Hematopoietic multipotent progenitor cell treated with erythropoietin and hydrocortisone succinate and interleukin-3 and kit ligand, for 4 days (in vitro differentiated cells): ENCODE measurements around the gene RBM18.

ENCODE experiments used
- DNase-seq: peaks from one replicate; pipeline ENCODE4 v3.0.0-alpha.2; 2015

Gene RBM18

GRCh38 chr9:122201641-122202040, 63.0 kb downstream of the RBM18 start:
- DNase-seq, result no peak

DNA sequence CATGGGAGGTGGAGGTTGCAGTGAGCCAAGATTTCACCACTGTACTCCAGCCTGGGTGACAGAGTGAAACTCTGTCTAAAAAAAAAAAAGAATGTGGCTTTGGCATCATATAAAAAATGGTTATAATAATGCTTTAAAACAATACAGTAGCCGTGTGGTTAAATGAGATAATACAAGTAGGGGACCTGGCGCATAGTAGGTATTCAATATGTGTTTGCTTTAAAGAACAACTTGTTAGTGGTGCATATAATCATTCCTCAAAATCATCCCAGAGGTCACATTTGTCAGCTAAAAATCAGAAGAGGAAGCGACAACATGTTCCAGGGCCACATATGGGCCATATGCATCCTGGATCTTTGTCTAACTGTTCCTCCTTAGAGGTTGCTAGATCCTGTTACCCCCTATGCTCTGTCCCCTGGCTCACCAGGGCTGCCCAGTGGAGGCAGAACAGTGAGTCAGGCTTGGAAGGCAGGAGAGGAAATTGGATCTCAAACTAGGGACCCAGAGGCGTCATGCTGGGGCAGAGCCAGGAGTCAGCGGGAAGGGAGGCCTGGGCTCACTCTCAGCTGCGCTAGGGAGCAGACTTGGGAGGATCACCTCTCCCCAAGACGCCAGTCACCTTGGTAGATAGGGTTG, 63.6 kb downstream of the RBM18 start:
- no peak for DNase-seq

DNA sequence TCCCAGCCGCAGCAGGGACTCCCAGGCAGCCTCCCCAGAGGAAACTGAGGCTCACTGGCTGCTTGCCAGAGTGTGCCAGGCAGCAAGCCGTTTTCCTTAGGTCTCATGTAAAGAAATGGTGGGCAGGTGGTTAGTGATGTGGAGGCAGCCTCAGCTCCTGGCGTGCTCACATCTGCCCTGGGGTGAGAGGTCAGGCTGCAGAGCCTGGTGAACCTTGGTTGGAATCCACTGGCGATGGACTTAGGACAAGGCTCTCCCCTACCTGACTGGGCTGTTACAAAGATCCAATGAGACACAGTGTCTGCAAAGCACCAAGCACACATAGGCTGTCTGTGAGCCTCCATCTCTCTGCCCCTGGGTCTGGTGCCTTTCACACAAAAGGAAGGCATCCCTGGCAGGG, 66.8 kb downstream of the RBM18 start:
- DNase-seq, result no peak

DNA sequence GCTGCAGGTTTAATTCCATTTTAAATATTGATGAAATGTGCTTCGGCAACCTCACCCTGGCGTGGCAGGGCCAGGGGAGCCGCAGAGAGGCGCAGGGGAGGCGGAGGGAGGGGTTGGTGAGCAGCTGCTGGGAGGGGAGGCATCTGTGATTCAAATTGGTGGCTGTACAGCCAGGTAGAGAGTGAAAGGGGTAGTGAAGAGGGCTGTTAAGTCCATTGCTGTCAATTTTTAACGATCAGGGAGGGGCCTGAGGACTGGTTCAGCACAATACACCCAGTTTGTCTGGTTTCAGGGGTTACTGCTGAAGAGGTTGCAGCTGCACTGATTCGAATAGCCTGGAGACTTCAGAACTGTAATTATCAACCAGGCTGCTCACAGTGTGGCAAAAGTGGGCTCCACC, 67.2 kb downstream of the RBM18 start:
- no peak for DNase-seq

GRCh38 chr9:122195875-122196274, 68.8 kb downstream of the RBM18 start:
- no peak for DNase-seq

DNA sequence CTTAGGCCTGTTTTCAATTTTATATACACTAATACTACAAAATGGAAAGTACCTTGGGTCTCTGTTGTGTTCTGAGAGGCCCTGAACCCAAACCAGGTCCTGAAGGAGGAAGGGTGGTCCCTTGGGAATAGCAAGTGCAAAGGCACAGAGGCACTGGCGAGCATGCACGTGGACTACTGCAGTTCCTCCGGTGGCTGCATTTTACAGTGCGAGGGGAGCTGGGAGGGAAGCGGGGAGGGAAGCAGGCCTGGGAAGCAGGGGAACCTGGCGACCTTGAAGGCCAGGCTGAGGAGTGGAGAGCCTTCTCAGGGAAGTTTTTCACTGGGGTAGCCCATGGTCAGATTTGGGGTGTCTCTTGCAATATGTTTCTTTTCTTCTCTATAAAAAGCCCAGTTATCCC, 71.0 kb downstream of the RBM18 start:
- DNase-seq, result no peak

DNA sequence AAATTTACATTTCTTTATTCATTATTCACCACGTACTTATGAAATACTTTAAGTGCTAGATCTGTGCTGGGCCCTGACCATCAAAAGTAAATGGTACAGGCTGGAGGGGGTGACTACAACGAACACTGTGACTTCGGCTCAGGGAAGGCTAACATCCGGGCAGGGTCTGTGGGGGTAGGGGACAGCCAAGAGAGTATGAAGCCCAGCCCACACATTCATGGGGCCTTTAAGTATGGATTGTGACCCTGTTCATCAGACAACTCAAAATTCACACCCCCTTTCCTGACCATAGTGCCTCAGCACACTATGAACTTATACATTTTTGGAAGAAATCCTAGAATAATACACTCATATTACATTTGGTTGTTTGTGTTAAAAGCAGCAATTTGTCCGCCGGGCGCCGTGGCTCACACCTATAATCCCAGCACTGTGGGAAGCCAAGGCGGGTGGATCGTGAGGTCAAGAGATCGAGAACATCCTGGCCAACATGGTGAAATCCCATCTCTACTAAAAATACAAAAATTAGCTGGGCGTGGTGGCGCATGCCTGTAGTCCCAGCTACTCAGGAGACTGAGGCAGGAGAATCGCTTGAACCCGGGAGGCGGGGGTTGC, 71.6 kb downstream of the RBM18 start:
- DNase-seq, result no peak

- DNase-seq, result no peak
These were observed 72.3 kb downstream of the RBM18 start for GRCh38 chr9:122192261-122192875.

DNA sequence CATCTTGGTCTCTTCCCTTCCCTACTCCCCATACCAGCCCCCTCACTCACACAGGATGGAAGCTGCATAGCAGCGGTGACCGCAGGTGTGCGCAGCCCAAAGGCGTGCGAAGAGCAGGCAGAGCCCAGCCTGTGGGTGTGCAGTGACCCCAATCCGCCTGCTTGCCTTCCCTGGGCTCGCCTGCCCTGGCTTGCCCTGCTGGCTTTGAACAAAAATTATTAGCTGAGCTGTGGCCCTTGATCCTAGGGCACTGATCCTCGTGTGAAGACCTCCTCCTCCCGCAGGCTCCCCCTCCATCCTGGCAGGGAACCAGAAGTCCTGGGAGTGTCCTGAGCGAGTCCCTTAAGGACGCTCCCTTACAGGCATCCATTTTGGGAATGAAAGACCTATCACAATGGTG, 73.1 kb downstream of the RBM18 start:
- DNase-seq, result no peak

- DNase-seq, result no peak
These were observed 73.9 kb downstream of the RBM18 start for GRCh38 chr9:122190597-122191381.

- DNase-seq, result no peak
These were observed 76.3 kb downstream of the RBM18 start for GRCh38 chr9:122188369-122188768.
